Activated T-cell treated with anti-CD3 and anti-CD28 coated beads for 24 hours (primary cell): ENCODE measurements around the gene SOHLH2.

Experiments used
- DNase-seq: peaks from one replicate; pipeline ENCODE4 v3.0.0-alpha.2; 2020; ENCODE audit warnings: low read depth

Gene SOHLH2

DNA sequence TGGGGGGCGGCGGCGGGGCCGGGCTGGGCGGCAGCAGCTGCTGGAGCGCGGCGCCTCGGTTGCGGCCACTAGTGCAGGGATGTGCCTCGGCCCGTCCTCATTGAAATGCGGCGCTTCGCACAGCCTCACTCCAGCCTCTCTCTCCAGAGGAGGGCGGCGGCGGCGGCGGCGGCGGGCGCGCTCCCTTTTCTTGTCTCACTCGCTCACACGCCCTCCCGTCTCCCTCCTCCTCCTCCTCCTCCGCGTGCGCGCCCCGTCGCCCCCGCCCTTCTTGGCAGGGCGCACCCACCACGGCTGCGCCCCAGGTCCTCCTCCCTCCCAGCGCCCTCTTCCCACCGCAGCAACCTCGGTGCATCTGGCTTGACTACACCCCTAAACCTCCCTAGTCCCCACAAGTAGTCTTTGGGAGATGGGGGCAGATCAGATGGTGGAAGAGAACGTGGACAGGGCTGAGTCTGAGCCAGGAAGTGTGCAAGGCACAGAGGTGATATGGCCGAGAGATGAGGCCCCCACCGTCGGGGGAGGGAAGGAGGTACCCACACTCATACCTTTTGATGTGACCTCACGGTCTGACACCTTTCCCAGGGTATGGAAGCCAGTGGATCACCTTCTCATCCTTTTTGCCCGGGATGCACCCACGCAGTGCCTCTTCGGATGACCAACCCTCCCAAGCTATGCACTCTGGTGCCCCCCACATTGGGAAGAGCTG is 83.0 kb downstream of the SOHLH2 start, which contains the start of gene DCLK1:
Gene DCLK1 (minus strand): TSS at position 161 of the 709 bp plus-strand sequence.
- DNase-seq = no peak

DNA sequence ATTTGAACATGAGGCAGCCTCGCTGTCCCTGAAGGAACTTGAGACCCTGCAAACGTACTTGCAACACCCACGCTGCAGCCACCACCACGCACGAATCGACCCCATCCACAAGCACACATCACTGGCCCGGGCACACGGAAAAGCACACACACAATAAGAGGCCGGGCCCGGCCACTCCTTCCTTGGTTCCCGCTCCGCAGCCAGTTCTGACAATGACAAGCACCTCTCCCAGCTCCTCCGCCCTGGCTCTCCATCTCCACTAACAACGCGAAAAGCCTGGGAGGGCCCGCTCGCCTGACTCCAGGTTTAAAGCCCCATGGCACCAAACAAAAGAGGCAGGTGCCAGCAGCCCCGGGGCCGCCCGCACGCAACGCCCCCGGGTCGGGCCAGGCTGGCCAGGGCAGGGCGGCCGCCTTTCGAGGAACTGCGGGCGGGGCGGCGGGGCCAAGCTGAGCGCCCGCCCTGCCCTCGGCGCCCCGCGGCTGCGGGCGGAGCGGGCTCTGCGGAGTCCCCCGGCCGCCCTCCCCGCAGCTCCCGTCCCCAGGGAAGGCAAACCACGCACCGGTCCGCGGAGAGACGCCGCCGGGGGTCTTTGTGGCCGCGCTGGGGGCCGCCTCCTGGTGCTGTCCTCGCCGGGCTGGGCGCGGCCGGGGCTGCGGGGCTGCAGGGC is 83.7 kb downstream of the SOHLH2 start:
- DNase-seq = no peak

DNA sequence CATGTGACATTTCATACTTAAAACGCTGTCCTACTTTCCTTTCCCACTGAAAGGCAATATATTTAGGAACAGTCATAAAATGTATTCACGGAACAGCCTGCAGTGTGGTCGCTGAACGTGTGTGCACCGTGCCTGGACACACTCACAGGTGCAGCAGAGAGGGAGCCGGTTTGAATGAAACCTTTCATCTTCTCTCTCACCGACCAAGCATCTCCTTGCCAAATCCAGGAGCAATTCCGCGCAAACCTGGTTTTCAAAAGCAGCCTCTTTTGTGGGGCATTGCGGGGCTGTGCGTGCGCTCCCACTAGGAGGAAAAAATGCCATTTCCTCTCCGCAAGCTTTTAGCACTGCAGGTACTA is 84.2 kb downstream of the SOHLH2 start:
- no peak for DNase-seq

DNA sequence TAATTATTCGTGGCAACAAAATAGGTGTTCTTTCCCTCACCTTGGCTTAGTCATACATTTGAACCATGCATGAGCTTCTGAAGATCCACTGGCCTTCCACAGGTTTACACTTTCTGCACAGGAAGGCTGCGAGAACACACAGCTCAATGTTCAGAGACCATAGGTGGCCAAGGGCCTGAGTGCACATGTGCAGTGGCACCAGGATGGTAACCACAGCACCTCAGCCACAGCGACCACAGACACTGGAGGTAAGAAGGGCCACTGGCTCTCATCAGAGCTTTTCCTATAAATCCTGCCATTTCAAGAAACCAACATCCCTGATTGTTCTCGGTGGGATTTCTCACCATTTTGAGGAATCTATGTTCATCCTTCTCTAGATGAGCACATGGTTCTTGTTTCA is 84.8 kb downstream of the SOHLH2 start:
- DNase-seq = no peak

DNA sequence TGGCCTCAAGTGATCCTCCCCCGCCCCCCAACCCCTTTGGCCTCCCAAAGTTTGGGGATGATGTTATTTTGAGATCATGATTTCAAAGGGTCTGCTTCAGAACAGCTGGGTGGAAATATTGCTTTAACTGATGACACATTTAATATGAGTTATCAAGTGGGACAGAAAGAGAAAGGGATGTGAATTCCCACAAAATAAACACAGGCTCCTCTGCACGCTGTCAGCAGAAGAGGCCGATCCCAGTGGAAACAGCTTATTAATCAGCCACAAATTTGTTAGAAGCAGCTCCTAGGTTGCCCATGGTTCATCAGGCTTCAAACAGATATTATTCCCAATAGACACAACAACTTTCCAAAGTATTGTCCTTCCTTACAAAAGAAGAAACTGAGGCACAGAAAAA is 87.9 kb downstream of the SOHLH2 start:
- DNase-seq = no peak

DNA sequence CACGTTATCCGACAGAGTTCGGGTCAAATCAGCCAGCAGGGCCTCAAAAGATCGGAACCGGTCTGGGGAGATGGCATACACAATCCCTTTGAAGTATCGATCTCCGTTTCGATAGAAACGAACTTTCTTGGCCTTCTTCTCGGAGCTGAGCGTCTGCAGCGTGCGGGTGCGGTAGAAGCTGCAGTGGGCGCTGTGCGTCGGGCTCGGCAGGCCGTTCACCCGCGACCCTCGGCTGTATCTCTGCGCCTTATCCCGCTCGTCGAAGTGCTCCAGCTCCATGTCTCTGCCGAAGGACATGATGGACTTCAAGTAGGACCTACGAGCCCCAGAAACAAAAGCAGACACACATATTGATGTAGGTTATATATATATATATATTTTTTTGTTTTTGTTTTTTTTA is 88.5 kb downstream of the SOHLH2 start:
- no peak for DNase-seq

DNA sequence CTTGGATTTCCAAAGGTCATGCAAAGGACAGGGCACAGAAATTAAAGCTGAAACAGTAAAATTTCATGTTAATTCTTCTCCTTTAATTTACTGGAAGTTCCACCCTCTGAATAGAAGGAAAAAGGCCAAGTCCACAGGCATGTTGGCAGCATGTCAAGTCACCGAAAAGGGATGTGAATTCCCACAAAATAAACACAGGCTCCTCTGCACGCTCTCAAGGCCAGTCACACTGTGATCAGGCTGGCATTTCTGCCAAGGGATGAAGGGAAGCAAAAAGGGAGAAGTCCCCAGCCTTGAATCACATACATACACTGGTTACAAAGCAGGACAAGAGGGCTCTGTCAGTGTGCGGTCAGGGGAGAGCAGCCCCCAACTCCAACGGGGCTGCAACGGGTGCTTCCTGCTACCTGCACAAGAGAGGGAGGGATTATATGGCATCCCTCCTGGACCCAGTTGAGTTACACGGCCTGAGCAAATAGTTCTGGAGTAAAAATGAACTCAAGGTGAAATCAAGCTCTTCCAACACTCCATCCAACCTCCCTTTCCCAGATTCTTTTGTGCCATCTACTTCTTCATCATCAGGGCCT is 90.0 kb downstream of the SOHLH2 start:
- DNase-seq = no peak
